SK-N-SH treated with all-trans-retinoic acid at 6 μM for 48 hours (cell line): Measurements from ENCODE around the gene LENG9.

ENCODE experiments used
- ATAC-seq: fragments of 200-7000 bp; cut with Tn5 transposase; 3 replicates; pipeline ENCODE4 v1.9.1; 2020; ENCODE audit warnings: mild to moderate bottlenecking, moderate library complexity
- BACH2 ChIP-seq: fragments of 250-450 bp; sonication (Bioruptor Pico); IDR thresholded peaks from 2 replicates; pipeline ENCODE4 v1.9.0; 2021; ENCODE audit warnings: mild to moderate bottlenecking, borderline replicate concordance
- CSRNP3 ChIP-seq: fragments of 250-450 bp; sonication (Bioruptor Pico); IDR thresholded peaks from 2 replicates; pipeline ENCODE4 v1.5.1; 2021; ENCODE audit warnings: mild to moderate bottlenecking, moderate library complexity
- ESRRG ChIP-seq: fragments of 250-450 bp; sonication (Bioruptor Pico); IDR thresholded peaks from 2 replicates; pipeline ENCODE4 v1.6.1; 2021; ENCODE audit warnings: mild to moderate bottlenecking
- GLIS3 ChIP-seq: fragments of 250-450 bp; sonication (Bioruptor Pico); IDR thresholded peaks from 2 replicates; pipeline ENCODE4 v1.5.0; 2020; ENCODE audit warnings: mild to moderate bottlenecking, moderate library complexity
- ISL1 ChIP-seq: fragments of 250-450 bp; sonication (Bioruptor Pico); IDR thresholded peaks from 2 replicates; pipeline ENCODE4 v2.1.2; 2022; ENCODE audit warnings: mild to moderate bottlenecking, moderate library complexity
- OSR1 ChIP-seq: fragments of 250-450 bp; sonication (Bioruptor Pico); IDR thresholded peaks from 2 replicates; pipeline ENCODE4 v1.8.0; 2022; ENCODE audit warnings: moderate library complexity, mild to moderate bottlenecking, inconsistent platforms
- PPARA ChIP-seq: fragments of 250-450 bp; sonication (Bioruptor Pico); IDR thresholded peaks from 2 replicates; pipeline ENCODE4 v1.5.0; 2020; ENCODE audit warnings: mild to moderate bottlenecking, borderline replicate concordance
- RARB ChIP-seq: fragments of 250-450 bp; sonication (Bioruptor Pico); IDR thresholded peaks from 2 replicates; pipeline ENCODE4 v1.8.0; 2021; ENCODE audit warnings: mild to moderate bottlenecking, moderate library complexity
- TOX ChIP-seq: fragments of 250-450 bp; sonication (Bioruptor Pico); IDR thresholded peaks from 2 replicates; pipeline ENCODE4 v1.8.0; 2021; ENCODE audit warnings: mild to moderate bottlenecking, moderate library complexity, borderline replicate concordance
- TSHZ2 ChIP-seq: fragments of 250-450 bp; sonication (Bioruptor Pico); IDR thresholded peaks from 2 replicates; pipeline ENCODE4 v1.5.0; 2020; ENCODE audit warnings: mild to moderate bottlenecking, moderate library complexity
- ZC3H10 ChIP-seq: fragments of 250-450 bp; sonication (Bioruptor Pico); IDR thresholded peaks from 2 replicates; pipeline ENCODE4 v1.5.1; 2021; ENCODE audit warnings: mild to moderate bottlenecking, moderate library complexity
- ZNF565 ChIP-seq: fragments of 450-650 bp; formaldehyde crosslinking; conservative IDR thresholded peaks from 2 replicates; pipeline ENCODE4 v1.5.0; 2020; ENCODE audit warnings: low read depth, mild to moderate bottlenecking, moderate library complexity
- ZNF8 ChIP-seq: fragments of 450-650 bp; formaldehyde crosslinking; IDR thresholded peaks from 2 replicates; pipeline ENCODE4 v1.5.0; 2020; ENCODE audit warnings: mild to moderate bottlenecking, moderate library complexity
- TF ChIP-seq, protein P1 (sequence below): fragments of 250-450 bp; sonication (Bioruptor Pico); IDR thresholded peaks from 2 replicates; pipeline ENCODE4 v1.8.0; 2021; ENCODE audit warnings: low read depth, mild to moderate bottlenecking, moderate library complexity, borderline replicate concordance
- TF ChIP-seq, protein P2 (sequence below): fragments of 250-450 bp; sonication (Bioruptor Pico); IDR thresholded peaks from 2 replicates; pipeline ENCODE4 v1.5.1; 2020; ENCODE audit warnings: low read depth, mild to moderate bottlenecking, moderate library complexity
- TF ChIP-seq, protein P3 (sequence below): fragments of 250-450 bp; sonication (Bioruptor Pico); IDR thresholded peaks from 2 replicates; pipeline ENCODE4 v1.8.0; 2020; ENCODE audit warnings: mild to moderate bottlenecking, moderate library complexity, borderline replicate concordance

LENG9 gene

GRCh38 chr19:54473892-54474372 is 10.4 kb upstream of the LENG9 start:
- ATAC-seq = peak; percentile 2; the same call in 1 of the 3 replicates
- TF ChIP-seq ZNF565 (CRISPR knock-in tag) (no peak), ZC3H10 (CRISPR knock-in tag) (no peak), OSR1 (CRISPR knock-in tag) (no peak), BACH2 (CRISPR knock-in tag) (no peak), CSRNP3 (CRISPR knock-in tag) (no peak), GLIS3 (CRISPR knock-in tag) (no peak), TSHZ2 (no peak), PPARA (CRISPR knock-in tag) (no peak), ISL1 (CRISPR knock-in tag) (no peak)
- TF ChIP-seq, protein P1, sequence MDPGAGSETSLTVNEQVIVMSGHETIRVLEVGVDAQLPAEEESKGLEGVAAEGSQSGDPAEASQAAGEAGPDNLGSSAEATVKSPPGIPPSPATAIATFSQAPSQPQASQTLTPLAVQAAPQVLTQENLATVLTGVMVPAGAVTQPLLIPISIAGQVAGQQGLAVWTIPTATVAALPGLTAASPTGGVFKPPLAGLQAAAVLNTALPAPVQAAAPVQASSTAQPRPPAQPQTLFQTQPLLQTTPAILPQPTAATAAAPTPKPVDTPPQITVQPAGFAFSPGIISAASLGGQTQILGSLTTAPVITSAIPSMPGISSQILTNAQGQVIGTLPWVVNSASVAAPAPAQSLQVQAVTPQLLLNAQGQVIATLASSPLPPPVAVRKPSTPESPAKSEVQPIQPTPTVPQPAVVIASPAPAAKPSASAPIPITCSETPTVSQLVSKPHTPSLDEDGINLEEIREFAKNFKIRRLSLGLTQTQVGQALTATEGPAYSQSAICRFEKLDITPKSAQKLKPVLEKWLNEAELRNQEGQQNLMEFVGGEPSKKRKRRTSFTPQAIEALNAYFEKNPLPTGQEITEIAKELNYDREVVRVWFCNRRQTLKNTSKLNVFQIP = no peak
- TF ChIP-seq, protein P2, sequence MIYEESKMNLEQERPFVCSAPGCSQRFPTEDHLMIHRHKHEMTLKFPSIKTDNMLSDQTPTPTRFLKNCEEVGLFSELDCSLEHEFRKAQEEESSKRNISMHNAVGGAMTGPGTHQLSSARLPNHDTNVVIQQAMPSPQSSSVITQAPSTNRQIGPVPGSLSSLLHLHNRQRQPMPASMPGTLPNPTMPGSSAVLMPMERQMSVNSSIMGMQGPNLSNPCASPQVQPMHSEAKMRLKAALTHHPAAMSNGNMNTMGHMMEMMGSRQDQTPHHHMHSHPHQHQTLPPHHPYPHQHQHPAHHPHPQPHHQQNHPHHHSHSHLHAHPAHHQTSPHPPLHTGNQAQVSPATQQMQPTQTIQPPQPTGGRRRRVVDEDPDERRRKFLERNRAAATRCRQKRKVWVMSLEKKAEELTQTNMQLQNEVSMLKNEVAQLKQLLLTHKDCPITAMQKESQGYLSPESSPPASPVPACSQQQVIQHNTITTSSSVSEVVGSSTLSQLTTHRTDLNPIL (CRISPR knock-in tag) = no peak

- ATAC-seq = peak; percentile 91
- TF ChIP-seq RARB (no peak), ESRRG (CRISPR knock-in tag) (no peak)
- TF ChIP-seq, protein P2 (CRISPR knock-in tag) = no peak
- TF ChIP-seq, protein P3, sequence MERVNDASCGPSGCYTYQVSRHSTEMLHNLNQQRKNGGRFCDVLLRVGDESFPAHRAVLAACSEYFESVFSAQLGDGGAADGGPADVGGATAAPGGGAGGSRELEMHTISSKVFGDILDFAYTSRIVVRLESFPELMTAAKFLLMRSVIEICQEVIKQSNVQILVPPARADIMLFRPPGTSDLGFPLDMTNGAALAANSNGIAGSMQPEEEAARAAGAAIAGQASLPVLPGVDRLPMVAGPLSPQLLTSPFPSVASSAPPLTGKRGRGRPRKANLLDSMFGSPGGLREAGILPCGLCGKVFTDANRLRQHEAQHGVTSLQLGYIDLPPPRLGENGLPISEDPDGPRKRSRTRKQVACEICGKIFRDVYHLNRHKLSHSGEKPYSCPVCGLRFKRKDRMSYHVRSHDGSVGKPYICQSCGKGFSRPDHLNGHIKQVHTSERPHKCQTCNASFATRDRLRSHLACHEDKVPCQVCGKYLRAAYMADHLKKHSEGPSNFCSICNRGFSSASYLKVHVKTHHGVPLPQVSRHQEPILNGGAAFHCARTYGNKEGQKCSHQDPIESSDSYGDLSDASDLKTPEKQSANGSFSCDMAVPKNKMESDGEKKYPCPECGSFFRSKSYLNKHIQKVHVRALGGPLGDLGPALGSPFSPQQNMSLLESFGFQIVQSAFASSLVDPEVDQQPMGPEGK (CRISPR knock-in tag) = peak; percentile 40; the same call in 1 of the 2 replicates
- TF ChIP-seq, all 23 proteins: peak for 1
These were observed 9.7 kb upstream of the LENG9 start, which contains the start of gene CDC42EP5 for GRCh38 chr19:54473071-54473891. TSS of gene CDC42EP5 (minus strand) at chr19:54473296. CDS start at chr19:54465547, 7,749 bp downstream.

- no peak for TF ChIP-seq TOX (CRISPR knock-in tag)
- no peak for TF ChIP-seq ZNF8 (CRISPR knock-in tag)
- TF ChIP-seq CSRNP3 (CRISPR knock-in tag) = no peak
- TF ChIP-seq TSHZ2 = no peak
- TF ChIP-seq, protein P2 (CRISPR knock-in tag) = no peak
- ATAC-seq = no peak
These were observed 7.6 kb upstream of the LENG9 start for GRCh38 chr19:54470991-54471782.
